ENCODE results near the gene EPHB1.

DNA sequence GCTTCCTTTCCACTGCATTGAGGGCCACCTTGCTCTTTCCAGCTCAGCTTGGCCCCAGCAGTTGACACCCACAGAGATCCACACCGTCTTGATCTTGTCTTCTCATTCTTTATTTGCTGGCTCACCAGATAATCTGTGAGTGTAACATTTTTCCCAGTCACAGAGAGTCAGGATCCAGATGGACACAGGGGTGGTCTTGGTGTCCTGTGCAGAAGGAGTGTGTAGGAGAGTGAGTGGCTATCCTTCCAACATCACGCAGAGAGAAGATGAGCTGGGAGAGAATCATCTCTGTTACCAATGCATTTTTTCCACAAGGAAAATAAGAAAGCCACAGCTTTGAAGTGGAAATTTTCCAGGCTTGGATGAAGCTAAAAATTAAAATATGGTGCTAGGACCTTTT lies 100.1 kb downstream of the EPHB1 start:
- TF ChIP-seq, protein P1, sequence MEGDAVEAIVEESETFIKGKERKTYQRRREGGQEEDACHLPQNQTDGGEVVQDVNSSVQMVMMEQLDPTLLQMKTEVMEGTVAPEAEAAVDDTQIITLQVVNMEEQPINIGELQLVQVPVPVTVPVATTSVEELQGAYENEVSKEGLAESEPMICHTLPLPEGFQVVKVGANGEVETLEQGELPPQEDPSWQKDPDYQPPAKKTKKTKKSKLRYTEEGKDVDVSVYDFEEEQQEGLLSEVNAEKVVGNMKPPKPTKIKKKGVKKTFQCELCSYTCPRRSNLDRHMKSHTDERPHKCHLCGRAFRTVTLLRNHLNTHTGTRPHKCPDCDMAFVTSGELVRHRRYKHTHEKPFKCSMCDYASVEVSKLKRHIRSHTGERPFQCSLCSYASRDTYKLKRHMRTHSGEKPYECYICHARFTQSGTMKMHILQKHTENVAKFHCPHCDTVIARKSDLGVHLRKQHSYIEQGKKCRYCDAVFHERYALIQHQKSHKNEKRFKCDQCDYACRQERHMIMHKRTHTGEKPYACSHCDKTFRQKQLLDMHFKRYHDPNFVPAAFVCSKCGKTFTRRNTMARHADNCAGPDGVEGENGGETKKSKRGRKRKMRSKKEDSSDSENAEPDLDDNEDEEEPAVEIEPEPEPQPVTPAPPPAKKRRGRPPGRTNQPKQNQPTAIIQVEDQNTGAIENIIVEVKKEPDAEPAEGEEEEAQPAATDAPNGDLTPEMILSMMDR (IDR thresholded peaks at IDR 0.05): no peak
- TF ChIP-seq POLR2A (IDR thresholded peaks at IDR 0.05) (no peak), EP300 (IDR thresholded peaks at IDR 0.05) (no peak)
